CD4-positive, alpha-beta T cell treated with Interleukin-21 for 1 hour (primary cell): ENCODE measurements around the gene FBXL7.

Experiments
- DNase-seq: peaks from one replicate; pipeline ENCODE4 v3.0.0-alpha.2; 2020

The FBXL7 gene

DNA sequence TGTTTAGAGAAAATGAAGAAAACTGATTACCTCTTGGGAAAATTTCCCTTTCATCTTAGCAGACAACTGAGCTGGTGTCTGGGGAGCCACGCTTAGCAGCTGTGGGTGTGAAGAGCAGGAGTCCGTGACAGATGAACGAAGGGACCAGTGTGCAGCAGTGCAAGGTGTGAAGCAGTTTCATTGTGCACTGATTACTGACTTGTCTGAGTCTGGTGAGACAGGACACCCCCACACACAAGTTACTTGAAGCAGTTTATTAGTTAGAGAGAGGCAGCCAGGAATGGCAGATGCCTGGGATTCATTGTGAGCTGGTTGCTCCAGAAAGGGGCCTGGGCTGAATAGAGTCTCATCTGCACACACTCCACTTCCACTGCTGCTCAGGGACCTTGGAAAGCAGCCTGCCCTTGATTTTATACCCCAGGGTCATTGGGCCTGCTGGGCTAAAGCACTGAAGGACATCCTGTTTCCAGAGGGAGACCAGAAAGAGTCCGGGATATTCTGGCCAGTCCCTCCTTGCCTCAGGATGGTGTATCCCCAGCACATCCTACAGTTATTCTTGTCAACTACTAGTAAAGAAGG lies 47.4 kb downstream of the FBXL7 start:
- no peak for DNase-seq

DNA sequence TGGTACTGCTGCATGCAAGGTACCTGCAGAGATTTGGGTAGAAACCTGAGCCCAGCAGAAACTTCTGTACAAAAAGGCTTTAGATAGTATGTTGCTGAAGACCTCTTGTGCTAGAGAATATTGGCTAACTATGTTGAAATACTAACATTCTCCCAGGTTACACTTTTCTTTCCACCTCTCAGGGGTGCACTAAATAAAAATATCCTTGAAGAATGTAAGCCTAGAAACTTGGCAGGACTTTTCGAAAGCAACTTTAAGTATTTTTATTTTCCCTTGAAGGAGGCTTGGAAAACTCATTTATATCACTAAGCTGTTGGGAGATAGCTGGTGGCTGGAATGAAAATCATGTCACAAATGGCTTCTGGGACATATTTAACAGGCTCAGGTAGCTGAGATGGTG lies 50.0 kb downstream of the FBXL7 start:
- DNase-seq = no peak

DNA sequence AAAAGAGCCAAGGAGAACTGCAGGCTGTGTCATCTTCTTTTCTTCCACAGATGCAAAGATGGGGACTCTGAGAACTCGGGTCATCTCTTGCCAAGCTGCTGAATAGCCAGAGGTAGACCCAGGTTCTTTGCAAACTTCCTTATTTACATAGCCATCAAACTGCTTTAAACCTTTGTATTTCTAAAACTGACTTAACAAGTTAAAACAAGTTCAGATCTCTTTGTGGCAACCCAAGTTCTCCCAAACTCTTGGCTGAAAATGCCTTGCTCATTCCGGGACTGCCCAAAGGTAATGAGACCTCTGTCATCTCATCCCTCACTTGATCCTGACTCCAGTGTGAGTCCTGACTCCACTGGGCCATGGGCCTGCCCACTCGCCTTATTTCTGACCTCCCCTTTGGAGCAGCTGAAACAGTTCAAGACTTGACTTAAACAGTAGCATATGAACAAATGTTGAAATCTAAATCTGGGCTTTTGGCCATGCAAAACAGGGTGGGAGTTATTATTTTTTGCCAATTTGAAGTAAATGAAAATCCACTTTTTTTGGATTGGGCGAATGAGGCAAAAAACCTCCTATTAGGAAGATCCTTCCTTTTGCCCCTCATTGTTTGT lies 50.6 kb downstream of the FBXL7 start:
- no peak for DNase-seq

DNA sequence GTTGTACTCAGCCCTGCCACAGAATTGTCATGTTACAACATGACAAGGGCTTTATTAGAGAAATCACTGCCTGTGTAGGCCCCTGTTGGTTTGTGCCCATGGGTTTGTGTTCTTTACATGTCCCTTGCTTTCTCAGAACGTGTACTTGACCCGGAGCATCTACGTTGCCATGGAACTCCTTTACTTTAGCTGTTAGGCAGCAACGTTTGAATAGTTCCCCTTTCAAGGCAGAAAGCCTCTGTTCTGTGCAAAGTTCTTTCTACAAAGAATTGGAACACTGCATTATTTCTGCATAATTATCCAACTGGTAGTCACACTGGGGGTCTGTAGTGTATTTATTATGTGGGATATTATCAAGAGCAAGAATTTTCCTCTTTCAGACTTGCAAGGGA lies 51.1 kb downstream of the FBXL7 start:
- no peak for DNase-seq

DNA sequence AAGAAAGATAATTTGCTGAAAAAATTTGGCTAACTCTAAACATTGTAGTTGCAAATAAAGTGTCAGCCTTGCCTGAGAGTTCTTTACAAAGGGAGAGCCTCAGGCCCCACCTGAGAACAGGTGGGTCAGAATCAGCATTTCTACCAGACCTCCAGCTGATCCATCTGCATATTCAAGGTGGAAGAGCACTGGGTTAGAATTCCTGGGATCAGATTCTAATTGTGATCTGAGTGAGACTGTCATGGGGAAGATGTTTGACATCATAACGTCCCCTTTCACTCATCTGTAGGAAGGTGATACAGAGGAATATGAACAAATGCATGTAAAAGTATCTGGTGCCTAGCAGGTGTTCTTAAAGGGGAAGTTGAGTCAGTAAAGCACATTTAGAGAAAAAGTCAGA lies 54.6 kb downstream of the FBXL7 start:
- no peak for DNase-seq

DNA sequence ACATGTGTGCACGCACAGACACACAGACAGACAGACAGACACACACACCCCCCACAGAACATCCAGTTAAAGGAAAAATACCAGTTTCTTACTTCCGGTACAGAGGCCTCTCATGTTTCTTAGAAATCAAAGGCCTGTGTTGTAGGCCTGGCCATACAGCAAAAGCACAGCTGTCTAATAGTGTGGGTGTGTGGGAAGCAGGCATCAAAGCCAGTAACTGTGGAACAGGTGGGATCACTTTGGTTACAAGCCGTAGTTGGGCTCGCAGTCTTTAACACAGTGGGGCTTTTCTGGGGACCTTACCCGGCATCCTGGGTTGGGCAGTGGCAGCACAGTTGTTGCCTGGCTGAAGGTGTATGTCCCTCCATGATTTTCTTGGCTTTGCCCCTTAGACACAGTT lies 55.2 kb downstream of the FBXL7 start:
- no peak for DNase-seq

DNA sequence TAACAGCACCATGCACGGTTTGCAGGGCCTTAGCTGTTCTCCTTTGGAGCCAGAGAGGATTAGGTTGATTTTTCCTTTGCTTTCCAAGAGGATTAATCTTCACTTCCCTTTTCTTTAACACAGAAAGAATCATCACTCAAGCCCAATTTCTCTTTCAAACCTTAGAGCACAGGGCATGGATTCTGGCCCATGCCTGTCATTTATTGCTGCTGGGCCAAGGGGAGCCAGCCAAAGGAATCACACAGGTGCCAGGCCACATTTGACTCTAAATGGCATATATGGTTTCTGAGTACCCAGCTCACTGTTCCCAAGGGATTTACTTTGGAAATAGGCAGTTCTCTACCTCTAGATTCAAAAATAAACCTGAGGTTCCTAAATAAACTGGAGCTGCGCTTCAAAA lies 58.3 kb downstream of the FBXL7 start:
- DNase-seq = no peak

DNA sequence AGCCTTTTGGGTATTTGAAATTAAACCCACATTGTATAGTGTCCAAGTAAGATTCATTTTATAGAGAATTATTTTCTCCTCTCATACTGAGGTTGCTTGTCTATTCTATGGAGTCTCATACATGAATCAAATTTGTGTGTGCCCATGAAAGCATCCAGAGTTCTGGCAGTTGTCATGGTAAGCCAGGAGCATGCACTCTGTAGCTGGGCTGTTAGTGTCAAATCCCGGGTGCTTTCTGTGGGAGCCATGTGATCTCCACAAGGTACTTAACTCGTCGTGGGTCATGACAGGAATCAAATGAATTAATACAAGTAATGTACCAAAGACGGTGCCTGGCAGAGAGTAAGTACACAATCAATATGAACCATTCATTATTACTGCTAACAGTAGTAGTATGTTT lies 58.7 kb downstream of the FBXL7 start:
- DNase-seq = no peak

DNA sequence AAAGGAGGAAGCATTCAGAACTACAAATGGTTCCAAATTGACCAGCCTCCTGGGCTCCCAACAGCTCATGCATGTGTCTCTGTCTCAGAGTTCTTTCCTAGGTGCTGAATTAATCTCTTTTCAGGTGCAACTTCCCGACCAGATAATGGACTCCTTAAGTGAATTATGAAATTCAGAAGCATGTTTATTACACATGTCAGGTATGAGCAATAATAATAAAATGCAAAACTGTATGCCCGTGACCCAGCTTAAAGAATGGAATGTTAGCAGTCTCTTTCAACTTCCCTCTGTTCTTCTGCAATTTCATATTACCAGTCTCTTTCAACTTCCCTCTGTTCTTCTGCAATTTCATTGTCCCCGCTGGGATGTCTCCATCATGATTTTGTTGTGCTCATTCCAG lies 60.4 kb downstream of the FBXL7 start:
- no peak for DNase-seq

DNA sequence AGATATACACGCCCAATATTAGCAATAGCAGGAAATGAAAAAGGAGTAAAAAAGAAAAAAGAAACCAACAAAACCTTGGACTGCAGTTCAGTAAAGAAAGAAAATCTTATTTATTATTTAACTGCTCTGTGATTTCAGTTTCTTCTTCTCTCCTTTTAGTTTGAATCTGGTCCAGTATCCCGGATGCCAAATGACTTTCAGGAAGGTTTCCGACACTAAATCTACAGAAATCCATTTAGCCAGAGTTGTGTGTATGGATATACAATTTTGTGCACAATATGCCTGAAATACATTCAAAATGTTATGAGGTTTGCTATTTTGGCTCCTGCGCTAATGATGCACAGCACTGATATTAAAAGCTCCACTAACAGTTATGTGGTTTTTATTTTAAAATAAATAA lies 64.5 kb downstream of the FBXL7 start:
- DNase-seq = no peak

DNA sequence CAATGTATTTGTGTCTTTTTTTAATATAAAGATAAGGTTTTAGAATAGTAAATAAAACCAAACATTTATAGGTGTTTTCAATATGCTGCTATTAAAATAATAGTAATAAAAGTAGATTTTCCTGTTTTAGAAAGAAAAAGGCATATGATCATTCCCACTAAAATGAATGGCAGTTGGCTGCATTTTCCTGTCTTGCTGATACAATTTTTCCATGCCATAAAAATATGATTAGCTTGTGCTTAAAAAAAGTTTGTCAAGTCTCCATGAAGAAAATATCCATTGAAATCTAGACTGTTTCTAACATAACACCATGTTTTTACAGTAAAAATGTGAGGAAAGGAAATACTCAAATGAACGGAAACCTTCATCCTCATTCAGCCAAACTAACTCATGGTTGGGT lies 65.0 kb downstream of the FBXL7 start:
- no peak for DNase-seq

DNA sequence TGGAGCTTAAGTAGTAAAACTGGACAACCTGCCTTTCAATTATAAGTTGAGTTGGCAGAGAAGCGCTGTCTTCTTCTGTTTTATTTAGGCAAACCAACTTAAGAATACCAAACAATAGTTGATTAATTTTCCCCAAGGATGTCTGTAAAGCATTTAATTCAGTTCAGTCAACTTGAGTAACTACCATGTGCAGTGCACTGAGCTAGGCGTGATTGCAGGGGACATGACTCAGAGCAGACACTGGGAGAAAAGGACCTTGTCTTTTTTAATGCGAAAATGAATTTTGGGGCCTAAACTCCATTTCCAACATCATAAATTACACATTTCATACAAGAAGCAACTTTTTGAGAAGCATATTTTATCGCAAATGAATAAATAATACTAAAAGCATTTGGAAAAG lies 66.3 kb downstream of the FBXL7 start:
- DNase-seq = no peak

DNA sequence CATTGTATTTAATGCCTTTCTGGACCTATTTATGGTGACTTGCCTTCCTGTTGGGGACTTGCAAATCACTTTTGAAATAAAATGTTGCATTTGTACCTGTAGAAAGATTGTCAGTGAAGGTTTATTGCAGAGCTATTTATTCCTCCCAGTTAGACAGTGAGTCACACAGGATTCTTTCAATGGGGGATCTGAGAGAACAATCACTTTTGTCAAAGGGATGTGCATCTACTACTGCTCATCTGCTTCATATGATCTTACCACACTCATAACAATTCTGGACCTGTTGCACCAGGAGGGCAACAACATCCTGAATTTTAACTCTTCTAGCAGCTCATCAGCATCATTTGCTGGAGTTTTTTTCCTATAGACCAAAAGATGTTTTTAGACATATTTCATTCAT lies 66.8 kb downstream of the FBXL7 start:
- DNase-seq = no peak

DNA sequence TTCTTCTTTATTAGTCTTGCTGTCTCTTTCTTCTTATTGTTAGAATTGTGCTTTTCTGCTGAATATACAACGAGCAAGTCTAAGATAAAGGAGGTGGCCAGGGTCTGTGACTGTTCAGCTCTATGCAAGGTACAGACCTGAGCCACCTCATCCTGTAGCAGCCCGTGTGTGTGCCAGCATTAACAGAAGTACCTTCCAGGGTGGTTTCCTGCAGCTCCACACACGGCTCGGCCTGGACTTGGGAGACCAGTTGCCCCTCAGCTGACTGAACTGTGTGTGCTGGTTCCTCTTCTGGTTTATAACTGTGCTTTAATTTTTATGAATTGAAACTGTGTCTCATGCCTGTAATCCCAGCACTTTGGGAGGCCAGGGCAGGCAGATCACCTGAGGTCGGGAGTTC lies 70.5 kb downstream of the FBXL7 start:
- DNase-seq = no peak

DNA sequence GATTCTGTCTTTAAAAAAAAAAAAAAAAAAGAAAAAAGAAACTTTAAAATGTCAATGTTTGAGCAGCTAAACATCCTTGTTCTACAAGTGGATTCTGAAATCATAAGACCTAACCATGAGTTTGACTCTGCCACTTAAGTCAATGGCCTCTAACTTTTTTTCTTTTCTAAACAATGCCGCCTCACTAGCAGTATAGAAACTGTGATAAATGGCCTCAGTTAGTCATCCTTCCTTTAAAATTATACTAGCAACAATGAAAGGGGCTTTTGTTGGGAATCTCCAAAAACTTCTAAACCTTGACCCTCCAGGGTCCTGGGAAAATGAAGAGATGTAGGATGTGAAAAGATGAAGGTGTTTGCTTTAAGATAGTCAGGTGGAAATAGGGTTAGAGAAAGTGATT lies 71.1 kb downstream of the FBXL7 start:
- DNase-seq = no peak

DNA sequence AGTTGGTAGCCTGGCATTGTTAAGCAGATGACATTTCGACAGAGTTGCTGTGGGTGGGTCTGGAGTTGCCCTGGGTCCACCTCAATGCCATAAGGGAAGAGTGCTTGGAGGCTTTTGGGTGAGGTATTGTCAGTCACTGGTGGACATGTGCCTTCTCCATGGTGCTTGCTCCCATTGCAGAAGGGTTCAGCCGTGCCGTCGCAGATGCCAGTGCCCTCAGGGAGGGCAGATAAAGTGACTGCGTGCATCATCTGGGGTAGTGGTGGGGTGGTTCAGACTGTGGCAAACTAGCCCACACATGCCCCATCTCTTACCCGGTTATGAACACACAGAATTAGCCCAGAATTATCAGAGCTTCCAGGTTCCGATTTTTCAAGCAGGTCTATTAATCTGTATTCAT lies 71.6 kb downstream of the FBXL7 start:
- DNase-seq = no peak

DNA sequence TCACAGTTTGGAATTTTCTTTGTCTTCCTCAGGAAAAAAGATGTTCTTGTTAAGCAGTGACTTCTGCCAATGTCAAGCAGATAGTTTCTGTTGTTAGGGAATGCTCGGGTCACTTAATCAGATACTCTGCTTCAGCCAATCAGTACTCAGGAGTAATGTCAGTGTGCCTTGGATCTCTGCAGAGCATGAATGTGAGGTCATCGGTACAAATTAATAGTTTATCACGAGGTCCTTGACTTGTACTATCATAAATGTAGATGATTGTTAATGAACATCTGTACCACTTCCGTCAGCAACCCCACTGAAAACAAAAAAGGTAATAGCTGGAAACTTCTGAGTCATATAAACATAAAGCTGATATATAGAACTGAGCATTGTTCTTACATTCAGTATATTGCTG lies 73.6 kb downstream of the FBXL7 start:
- no peak for DNase-seq

DNA sequence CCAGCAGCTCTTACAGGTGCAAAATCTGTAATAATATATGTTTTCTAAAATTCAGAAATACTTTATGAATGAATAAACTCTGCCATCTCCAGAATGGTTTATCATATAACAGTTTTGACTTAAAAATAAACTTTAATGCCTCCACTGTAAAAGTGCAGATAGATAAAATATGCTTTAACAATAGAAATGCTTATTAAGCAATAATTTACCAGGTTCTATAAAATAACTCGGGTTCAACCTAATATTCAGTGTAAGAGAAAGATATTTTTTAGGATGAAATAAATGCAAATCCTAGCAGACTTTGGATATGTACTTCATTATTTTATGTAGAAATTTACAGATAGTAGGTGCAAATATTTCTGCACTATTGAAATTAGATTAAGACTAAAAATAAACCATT lies 74.1 kb downstream of the FBXL7 start:
- no peak for DNase-seq

DNA sequence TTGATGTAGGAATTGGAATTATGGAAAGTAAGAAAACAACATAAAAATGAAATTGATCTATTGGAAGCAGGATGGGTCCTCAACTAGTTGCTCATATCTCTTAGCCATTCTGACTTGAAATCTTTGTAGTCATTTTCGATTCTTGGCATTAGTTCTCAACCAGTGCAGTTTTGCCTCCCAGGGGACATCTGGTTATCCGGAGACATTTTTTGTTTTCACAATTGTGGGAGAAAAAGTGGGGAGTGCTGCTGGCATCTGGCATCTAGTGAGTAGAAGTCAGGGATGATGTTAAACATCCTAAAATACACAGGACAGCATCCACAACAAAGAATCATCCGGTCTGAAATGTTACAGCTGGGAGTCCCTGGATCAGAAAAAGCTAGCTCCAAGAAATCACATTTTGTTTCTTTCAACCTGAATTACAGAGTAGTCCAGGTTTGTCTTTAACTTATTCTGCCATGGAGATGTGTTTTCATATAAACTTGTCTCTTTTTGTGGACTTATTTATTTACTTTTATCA lies 74.9 kb downstream of the FBXL7 start:
- no peak for DNase-seq

DNA sequence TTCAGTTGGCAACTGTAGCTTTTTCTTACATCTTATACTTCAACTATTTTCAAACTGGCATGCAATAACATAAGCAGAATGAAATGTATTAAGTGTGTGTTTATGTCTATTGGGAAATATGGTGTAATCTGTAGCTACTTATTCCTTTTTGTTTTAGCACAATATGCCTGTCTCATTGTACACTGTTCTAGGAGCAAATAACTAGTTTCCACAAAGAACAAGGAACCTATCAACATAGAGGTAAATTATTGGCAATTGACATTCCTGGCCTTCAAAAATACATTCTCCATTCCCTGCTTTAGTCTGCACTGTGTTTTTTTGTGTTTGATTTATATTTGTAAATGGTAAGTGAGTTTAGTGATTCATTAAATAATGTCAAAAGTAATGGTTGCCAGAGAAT lies 75.7 kb downstream of the FBXL7 start:
- no peak for DNase-seq

DNA sequence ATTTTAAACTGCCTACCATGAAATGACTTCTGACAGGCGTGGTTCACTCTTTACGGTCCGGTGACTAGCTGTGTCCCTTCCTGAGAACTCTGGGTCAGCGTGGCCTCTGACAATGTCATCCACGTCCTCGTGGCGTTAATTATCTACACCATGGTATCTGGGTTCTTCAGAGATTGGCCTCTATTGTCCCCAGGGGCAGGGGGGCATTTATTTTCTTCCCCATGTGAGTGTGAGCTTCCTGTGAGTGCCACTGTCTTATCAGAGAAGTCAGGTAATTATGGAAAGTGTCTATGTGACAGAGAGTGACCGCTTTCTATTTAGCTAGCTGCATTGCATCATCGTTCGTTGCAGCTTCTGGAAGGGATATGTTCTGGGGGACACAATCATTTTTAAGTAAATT lies 77.2 kb downstream of the FBXL7 start:
- DNase-seq = no peak

DNA sequence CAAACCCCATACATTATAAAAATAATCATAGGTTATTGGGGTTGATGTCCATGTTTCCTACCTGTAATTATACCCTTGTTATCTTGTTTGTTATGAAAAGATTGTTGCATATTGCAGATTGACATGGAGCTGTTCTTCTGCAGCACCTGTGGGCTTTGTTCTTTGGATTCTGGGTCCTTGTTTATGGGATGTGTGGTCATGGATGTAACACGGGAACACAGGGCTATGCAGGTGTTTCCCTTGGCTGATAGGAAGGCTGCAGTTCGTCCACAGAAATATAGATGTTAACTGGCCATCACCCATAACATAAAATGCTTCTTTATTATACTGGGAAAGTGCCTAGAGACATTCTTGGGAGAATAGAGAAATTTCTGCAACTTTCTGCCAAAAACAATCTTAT lies 77.9 kb downstream of the FBXL7 start:
- DNase-seq = no peak

DNA sequence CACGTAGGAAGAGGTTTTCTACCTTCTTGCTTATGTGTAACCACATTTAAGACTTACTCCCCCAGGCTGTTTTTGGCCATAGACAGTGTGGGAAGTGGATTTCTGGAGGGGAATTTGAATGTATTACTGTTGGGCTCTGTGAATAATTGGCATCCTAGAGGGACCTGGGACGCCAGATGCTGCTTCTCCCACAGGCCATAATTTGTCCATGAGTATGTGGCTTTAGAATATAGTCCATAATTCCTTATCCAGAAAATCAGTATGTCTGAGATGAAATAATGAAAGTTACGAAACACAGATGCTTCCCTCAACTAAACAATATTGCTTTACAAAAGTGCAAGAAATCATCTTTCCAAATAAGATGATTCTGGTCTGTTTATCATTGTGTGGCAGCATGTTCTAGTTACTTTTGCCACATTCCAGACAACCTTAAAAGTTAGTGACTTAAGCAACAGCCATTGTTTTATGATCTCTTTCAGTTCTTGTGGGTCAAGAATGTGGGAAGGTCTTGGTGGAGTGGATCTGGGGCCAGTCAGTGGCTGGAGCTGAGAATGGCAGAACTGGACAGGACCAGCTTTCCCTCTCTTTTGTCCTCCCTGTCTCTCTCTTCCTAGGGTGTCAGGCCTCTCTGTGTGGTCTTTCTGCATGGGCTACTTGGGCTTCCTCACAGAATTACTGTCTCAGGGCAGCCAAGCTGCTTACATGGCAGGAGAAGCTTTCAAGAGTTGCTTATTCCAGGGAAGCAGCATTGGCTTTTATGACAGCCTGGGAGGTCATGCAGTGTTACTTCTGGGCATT lies 79.4 kb downstream of the FBXL7 start:
- DNase-seq = no peak

DNA sequence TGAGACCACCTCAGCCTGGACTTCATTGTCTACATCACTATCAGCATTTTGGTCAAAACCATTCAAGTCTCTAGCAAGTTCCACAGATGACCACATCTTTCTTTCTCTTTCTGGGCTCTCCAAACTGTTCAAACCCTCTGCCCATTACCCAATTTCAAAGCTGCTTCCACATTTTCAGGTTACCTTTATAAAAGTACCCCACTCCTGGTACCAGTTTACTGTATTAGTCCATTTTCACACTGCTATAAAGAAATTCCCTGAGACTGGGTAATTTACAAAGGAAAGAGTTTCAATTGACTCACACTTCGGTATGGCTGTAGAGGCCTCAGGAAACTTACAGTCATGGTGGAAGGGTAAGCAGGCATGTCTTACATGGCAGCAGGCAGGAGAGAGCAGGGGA lies 84.5 kb downstream of the FBXL7 start:
- DNase-seq = no peak

DNA sequence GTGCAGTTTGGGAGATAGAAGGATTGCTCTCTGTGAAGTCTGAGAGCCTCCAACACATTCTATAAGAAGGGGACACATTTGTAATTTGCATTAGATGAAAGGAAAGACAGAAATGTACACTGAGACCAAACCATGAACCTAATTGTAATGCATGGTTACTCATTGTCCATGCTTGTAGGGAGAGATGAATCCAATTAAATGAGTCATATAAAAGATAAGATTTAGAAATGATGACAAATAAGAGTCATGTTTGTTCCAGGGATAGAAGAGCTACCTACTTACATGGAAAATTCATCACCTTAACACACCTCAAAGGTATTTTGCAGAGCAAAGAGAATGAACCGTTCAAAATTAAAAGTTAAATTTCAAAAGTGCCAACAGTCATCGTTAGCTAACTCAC lies 85.1 kb downstream of the FBXL7 start:
- DNase-seq = no peak
